ENCODE measurements around the gene SOX1. TPM values are rescaled to one million over a fixed set of nuclear protein-coding genes. Genes with fewer than 3 reads are reported as not detected.

Gene SOX1
- total and polyA plus RNA-seq, 2 donors (not counting 1 experiment from before 2014, with no cell fraction given): not detected

GRCh38 chr13:112112534-112113276, 45.8 kb downstream of the SOX1 start:
- ChIA-PET CTCF (no interaction called here), POLR2A (no interaction called here)
- Histone ChIP-seq H3K36me3 (replicated peaks in 1 of 2; ENCODE audit: control extremely low read depth in 1 of 2, control insufficient read depth in 1 of 2, extremely low read depth in 1 of 2, insufficient read depth in 2 of 2, low read length in 1 of 2) (no peaks in the 10 kb centered on the region), H3K4me2 (replicated peaks; ENCODE audit: low read depth, low read length, poor library complexity, severe bottlenecking) (no peak overlapping the region), H3K9me3 (ENCODE audit: control extremely low read depth in 1 of 3, control insufficient read depth in 2 of 3, insufficient read depth in 1 of 3, low read length in 2 of 3) (peaks cover 0 to 16% (median 0%) of the 10 kb centered on the region in 3 donors), H3K27me3 (replicated peaks in 1 of 4; ENCODE audit: control extremely low read depth in 1 of 4, control insufficient read depth in 3 of 4, insufficient read depth in 4 of 4, low read length in 3 of 4) (peaks cover 0 to under 1% (median 0%) of the 10 kb centered on the region in 4 experiments), H2AFZ (ENCODE audit: insufficient read depth, low read depth, low read length, poor library complexity, severe bottlenecking) (no peak overlapping the region), H3K9ac (ENCODE audit: low read length) (no peak overlapping the region), H3K4me1 (ENCODE audit: control insufficient read depth in 2 of 2, insufficient read depth in 2 of 2, low read length in 2 of 2) (no peaks in the 10 kb centered on the region), H3K79me2 (ENCODE audit: control insufficient read depth, insufficient read depth, low read length) (no peaks in the 10 kb centered on the region), H3K4me3 (ENCODE audit: control extremely low read depth in 1 of 5, extremely low read depth in 1 of 5, insufficient read depth in 1 of 5, low read depth in 2 of 5, low read length in 4 of 5) (no peak overlapping the region), H4K20me1 (ENCODE audit: control insufficient read depth, insufficient read depth, low read length, poor library complexity, severe bottlenecking) (no peaks in the 10 kb centered on the region), H3K27ac (ENCODE audit: low read length in 2 of 2) (no peak overlapping the region)
- no peaks in the 10 kb centered on the region for H3K4me1 Mint-ChIP-seq
- no peak for DNase-seq
- no peaks in the 10 kb centered on the region for H3K9me3 Mint-ChIP-seq (ENCODE audit: insufficient read depth)
- ATAC-seq (ENCODE audit: low read depth): no peak
- no peak overlapping the region for H3K4me3 Mint-ChIP-seq
- WGBS (ENCODE audit: insufficient coverage): 94% methylated on average over 14 of the region's 15 CpGs
- no peak for TF ChIP-seq EZH2 (IDR thresholded peaks at IDR 0.05; ENCODE audit: borderline replicate concordance, insufficient read depth, low read depth, low read length, poor library complexity, severe bottlenecking)
- TF ChIP-seq, protein P1, sequence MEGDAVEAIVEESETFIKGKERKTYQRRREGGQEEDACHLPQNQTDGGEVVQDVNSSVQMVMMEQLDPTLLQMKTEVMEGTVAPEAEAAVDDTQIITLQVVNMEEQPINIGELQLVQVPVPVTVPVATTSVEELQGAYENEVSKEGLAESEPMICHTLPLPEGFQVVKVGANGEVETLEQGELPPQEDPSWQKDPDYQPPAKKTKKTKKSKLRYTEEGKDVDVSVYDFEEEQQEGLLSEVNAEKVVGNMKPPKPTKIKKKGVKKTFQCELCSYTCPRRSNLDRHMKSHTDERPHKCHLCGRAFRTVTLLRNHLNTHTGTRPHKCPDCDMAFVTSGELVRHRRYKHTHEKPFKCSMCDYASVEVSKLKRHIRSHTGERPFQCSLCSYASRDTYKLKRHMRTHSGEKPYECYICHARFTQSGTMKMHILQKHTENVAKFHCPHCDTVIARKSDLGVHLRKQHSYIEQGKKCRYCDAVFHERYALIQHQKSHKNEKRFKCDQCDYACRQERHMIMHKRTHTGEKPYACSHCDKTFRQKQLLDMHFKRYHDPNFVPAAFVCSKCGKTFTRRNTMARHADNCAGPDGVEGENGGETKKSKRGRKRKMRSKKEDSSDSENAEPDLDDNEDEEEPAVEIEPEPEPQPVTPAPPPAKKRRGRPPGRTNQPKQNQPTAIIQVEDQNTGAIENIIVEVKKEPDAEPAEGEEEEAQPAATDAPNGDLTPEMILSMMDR (IDR thresholded peaks at IDR 0.05): no peak
- intact Hi-C loops (cut with micrococcal nuclease): no loop called here
- peaks cover 41% of the 10 kb centered on the region for H3K27me3 Mint-ChIP-seq
- H3K27ac Mint-ChIP-seq: no peak overlapping the region

GRCh38 chr13:112113348-112113747, 46.4 kb downstream of the SOX1 start:
- H3K4me3 Mint-ChIP-seq: no peak overlapping the region
- intact Hi-C loops (cut with micrococcal nuclease): no loop called here
- no peak overlapping the region for H3K27ac Mint-ChIP-seq
- no peaks in the 10 kb centered on the region for H3K4me1 Mint-ChIP-seq
- H3K27ac ChIP-seq (ENCODE audit: low read length in 2 of 2): no peak overlapping the region
- H2AFZ ChIP-seq (ENCODE audit: insufficient read depth, low read depth, low read length, poor library complexity, severe bottlenecking): no peak overlapping the region
- H3K4me2 ChIP-seq (replicated peaks; ENCODE audit: low read depth, low read length, poor library complexity, severe bottlenecking): no peak overlapping the region
- H3K9me3 Mint-ChIP-seq (ENCODE audit: insufficient read depth): no peaks in the 10 kb centered on the region
- no peaks in the 10 kb centered on the region for H3K79me2 ChIP-seq (ENCODE audit: control insufficient read depth, insufficient read depth, low read length)
- ATAC-seq (ENCODE audit: low read depth): no peak
- H3K36me3 ChIP-seq (replicated peaks in 1 of 2; ENCODE audit: control extremely low read depth in 1 of 2, control insufficient read depth in 1 of 2, extremely low read depth in 1 of 2, insufficient read depth in 2 of 2, low read length in 1 of 2): no peaks in the 10 kb centered on the region
- no peaks in the 10 kb centered on the region for H3K27me3 ChIP-seq (replicated peaks in 1 of 4; ENCODE audit: control extremely low read depth in 1 of 4, control insufficient read depth in 3 of 4, insufficient read depth in 4 of 4, low read length in 3 of 4)
- CTCF ChIA-PET: no interaction called here
- H3K4me1 ChIP-seq (ENCODE audit: control insufficient read depth in 2 of 2, insufficient read depth in 2 of 2, low read length in 2 of 2): no peaks in the 10 kb centered on the region
- H3K27me3 Mint-ChIP-seq: peaks cover 37% of the 10 kb centered on the region
- no peak for TF ChIP-seq EZH2 (IDR thresholded peaks at IDR 0.05; ENCODE audit: borderline replicate concordance, insufficient read depth, low read depth, low read length, poor library complexity, severe bottlenecking)
- TF ChIP-seq, protein P1 (IDR thresholded peaks at IDR 0.05): no peak
- 77% methylated on average over 5 of the region's 7 CpGs for WGBS (ENCODE audit: insufficient coverage)
- no peak overlapping the region for H3K9ac ChIP-seq (ENCODE audit: low read length)
- POLR2A ChIA-PET: no interaction called here
- no peak for DNase-seq
- H3K9me3 ChIP-seq (ENCODE audit: control extremely low read depth in 1 of 3, control insufficient read depth in 2 of 3, insufficient read depth in 1 of 3, low read length in 2 of 3): peaks cover 0 to 17% (median 0%) of the 10 kb centered on the region in 3 donors
- no peaks in the 10 kb centered on the region for H4K20me1 ChIP-seq (ENCODE audit: control insufficient read depth, insufficient read depth, low read length, poor library complexity, severe bottlenecking)
- no peak overlapping the region for H3K4me3 ChIP-seq (ENCODE audit: control extremely low read depth in 1 of 5, extremely low read depth in 1 of 5, insufficient read depth in 1 of 5, low read depth in 2 of 5, low read length in 4 of 5)

All from B cell (primary cell).